ENCODE data around the gene EMSY. TPM values are rescaled to one million over a fixed set of nuclear protein-coding genes. Genes with fewer than 3 reads are reported as not detected.
A peak's percentile ranks its signal among the peaks of the same experiment; 100 is the strongest.

The EMSY gene
- total and polyA plus RNA-seq, 7 donors = 7.4 to 51.8 (median 20.8) TPM

DNA sequence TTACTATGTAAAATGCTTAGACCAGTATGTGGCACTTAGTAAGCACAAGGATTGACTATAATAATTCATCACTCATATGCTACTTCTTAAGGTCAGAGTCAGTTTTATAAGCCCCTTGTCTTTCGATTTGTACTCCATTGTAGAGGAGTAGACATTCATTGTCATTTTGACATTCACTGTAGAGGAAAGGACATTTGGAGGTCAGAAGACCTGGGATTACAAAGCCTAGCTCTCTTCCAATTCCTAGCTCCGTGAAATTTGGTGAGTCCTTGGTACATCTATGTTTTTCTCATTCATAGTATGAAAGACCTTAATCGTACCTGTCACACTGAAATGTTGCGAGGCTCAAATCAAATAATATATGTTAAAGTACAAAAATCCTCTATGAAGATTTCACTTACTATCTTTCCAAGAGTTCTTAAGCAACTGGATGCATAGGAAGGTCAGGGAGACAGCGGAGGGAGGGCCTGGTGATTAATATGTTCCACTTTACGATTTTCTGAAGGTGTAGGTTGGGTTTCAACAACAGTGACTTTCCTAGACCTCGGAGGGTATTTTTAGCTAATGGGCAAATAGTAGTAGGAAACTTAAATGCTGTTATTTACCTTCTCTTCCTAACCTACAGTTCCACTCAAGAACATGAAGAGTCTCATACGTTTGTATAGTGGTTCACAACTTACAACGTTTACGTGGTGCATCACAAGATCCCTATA lies 1.4 kb upstream of the EMSY start:
- no peak for TF ChIP-seq EP300 (IDR thresholded peaks at IDR 0.05)
- TF ChIP-seq, protein P1, sequence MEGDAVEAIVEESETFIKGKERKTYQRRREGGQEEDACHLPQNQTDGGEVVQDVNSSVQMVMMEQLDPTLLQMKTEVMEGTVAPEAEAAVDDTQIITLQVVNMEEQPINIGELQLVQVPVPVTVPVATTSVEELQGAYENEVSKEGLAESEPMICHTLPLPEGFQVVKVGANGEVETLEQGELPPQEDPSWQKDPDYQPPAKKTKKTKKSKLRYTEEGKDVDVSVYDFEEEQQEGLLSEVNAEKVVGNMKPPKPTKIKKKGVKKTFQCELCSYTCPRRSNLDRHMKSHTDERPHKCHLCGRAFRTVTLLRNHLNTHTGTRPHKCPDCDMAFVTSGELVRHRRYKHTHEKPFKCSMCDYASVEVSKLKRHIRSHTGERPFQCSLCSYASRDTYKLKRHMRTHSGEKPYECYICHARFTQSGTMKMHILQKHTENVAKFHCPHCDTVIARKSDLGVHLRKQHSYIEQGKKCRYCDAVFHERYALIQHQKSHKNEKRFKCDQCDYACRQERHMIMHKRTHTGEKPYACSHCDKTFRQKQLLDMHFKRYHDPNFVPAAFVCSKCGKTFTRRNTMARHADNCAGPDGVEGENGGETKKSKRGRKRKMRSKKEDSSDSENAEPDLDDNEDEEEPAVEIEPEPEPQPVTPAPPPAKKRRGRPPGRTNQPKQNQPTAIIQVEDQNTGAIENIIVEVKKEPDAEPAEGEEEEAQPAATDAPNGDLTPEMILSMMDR (IDR thresholded peaks at IDR 0.05) = no peak
- no peak for TF ChIP-seq POLR2A (IDR thresholded peaks at IDR 0.05)
- no peak for TF ChIP-seq POLR2AphosphoS5 (IDR thresholded peaks at IDR 0.05)
- intact Hi-C loops (cut with DNase I) = loop anchor here (10.0 kb wide), 3 partner anchors 231 to 621 kb away; partner anchors contain the start of genes CAPN5, LRRC32 and WNT11
- H3K9me3 ChIP-seq = no peaks in the 10 kb centered on the region
- WGBS, 2 donors = 11 to 35% methylated on average over 10 of the region's 10 CpGs
- H3K27me3 ChIP-seq = no peaks in the 10 kb centered on the region
- no peak for DNase-seq
- H3K4me3 ChIP-seq = peak overlapping the region; percentile 83 to 99 (median 96)
- peaks cover 0 to 25% (median 22%) of the 10 kb centered on the region in 4 donors for H3K4me1 ChIP-seq
- H3K36me3 ChIP-seq = peaks cover 0 to 16% (median 2%) of the 10 kb centered on the region in 4 donors
- H3K27ac ChIP-seq = peak overlapping the region; percentile 90 to 98 (median 96)

DNA sequence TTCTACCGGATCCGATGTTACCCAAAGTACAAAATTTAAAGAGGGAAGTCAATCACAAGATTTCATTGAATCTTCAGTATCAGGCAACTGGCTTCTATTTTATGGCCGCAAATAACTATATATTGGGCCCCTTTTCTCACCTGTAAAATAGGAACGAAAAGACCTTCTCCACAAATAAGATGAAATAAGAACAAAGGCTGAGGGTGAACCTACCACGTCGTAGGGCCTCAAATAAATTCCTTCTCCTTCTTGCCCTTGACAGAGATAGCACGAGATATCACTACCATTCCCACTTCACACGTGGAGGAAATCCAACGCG lies 794 bp upstream of the EMSY start:
- no peak for DNase-seq
- H3K4me3 ChIP-seq = peak overlapping the region; percentile 83 to 99 (median 96)
- H3K27me3 ChIP-seq = no peaks in the 10 kb centered on the region
- no peaks in the 10 kb centered on the region for H3K9me3 ChIP-seq
- WGBS, 2 donors = 0% methylated on average over 10 of the region's 10 CpGs
- H3K4me1 ChIP-seq = peaks cover 0 to 25% (median 22%) of the 10 kb centered on the region in 4 donors
- H3K27ac ChIP-seq = peak overlapping the region; percentile 90 to 98 (median 96)
- TF ChIP-seq POLR2AphosphoS5 (IDR thresholded peaks at IDR 0.05) (no peak), EP300 (IDR thresholded peaks at IDR 0.05) (no peak), POLR2A (IDR thresholded peaks at IDR 0.05) (no peak)
- TF ChIP-seq, protein P1 (IDR thresholded peaks at IDR 0.05) = no peak
- intact Hi-C loops (cut with DNase I) = loop anchor here (1.0 to 10.0 kb wide), 5 partner anchors 63 to 621 kb away; partner anchors contain the start of genes CAPN5, GVQW3, LRRC32 and THAP12
- peaks cover 0 to 22% (median 2%) of the 10 kb centered on the region in 4 donors for H3K36me3 ChIP-seq

DNA sequence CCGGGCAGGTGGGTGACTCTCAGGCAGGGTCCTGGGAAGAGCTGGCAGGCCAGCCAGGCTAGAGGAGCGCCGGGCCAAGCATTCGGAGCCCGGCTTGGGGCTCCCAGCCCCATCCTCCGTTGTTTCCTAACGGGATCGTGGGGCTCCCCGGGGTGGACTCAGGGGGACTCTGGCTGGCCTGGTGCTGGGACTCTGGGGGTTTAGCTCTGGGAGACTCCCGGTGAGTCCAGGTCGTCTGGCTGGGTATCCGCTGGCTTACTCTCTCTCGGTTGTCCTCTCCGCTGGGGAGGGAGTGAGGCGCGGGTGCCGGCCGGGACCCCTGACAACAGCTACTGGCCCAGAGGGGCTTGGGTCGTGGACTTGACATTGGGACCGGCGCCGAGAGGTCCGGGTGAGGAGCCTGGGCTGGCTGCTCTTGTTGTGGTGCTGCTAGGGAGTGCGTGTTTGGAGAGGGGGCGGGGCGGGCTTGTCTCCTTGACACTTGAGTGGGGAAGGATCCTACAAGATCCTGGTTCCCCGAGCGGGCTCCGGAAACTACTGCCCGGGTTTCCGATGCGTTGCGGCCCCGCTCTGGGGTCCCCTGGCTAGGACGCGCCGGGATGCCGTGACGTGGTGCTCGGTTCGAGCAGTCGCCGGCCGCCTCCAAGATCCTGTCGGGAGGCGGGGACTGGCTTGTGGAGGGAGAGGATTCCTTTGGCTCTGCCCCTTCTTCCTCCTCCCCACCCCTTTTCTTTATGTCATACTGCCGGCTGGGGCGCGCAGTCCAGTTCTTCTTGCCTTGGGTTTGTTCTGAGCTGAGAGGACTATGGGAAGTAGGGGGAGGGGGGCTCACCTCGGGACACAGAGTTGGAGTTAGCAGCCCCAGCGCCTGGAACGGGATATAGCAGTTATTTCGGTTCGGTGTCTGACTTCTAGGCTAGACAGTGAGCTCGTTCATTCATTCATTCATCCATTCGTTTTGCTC lies 585 bp downstream of the EMSY start:
- TF ChIP-seq POLR2A (IDR thresholded peaks at IDR 0.05) = peak in 1 of 2 donors; percentile 44
- TF ChIP-seq EP300 (IDR thresholded peaks at IDR 0.05) = no peak
- TF ChIP-seq POLR2AphosphoS5 (IDR thresholded peaks at IDR 0.05) = peak; percentile 44 to 84 (median 71)
- TF ChIP-seq, protein P1 (IDR thresholded peaks at IDR 0.05) = no peak
- Histone ChIP-seq H3K4me1 (peaks cover 0 to 25% (median 22%) of the 10 kb centered on the region in 4 donors), H3K4me3 (peak overlapping the region; percentile 83 to 99 (median 96)), H3K9me3 (no peaks in the 10 kb centered on the region), H3K36me3 (peaks cover 0 to 35% (median 2%) of the 10 kb centered on the region in 4 donors), H3K27me3 (no peaks in the 10 kb centered on the region), H3K27ac (peak overlapping the region; percentile 90 to 98 (median 96))
- DNase-seq = peak; percentile 87
- intact Hi-C loops (cut with DNase I) = loop anchor here (10.0 kb wide), 3 partner anchors 229 to 619 kb away; partner anchors contain the start of genes CAPN5, LRRC32 and WNT11
- 0% methylated on average over 56 of the region's 56 CpGs for WGBS, 2 donors

DNA sequence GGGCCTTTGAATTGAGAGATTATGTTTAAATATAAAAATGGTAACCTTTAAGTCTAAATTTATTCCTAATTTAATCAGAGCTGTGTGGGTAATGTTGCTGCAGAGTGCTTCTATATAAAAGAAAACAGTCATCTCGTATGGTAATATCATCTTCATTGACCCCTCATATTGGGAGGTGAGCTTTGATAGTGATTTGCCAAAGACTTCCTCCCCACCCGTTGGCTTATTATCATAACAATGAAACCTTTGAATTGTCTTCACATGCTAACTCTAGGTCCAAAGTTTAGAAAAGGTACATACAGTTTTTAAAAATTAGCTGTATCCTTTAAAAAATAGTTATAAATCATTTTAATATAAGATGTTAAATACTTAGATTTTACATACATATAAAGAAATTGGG lies 3.7 kb downstream of the EMSY start:
- no peak overlapping the region for H3K27ac ChIP-seq
- no peaks in the 10 kb centered on the region for H3K9me3 ChIP-seq
- H3K36me3 ChIP-seq = peaks cover 0 to 57% (median 2%) of the 10 kb centered on the region in 4 donors
- peaks cover 0 to 19% (median 15%) of the 10 kb centered on the region in 4 donors for H3K4me1 ChIP-seq
- 14 to 54% methylated on average over 2 of the region's 2 CpGs for WGBS, 2 donors
- H3K27me3 ChIP-seq = no peaks in the 10 kb centered on the region
- DNase-seq = no peak
- intact Hi-C loops (cut with DNase I) = loop anchor here (10.0 kb wide), 3 partner anchors 226 to 616 kb away; partner anchors contain the start of genes CAPN5, LRRC32 and WNT11
- H3K4me3 ChIP-seq = no peak overlapping the region
- no peak for TF ChIP-seq EP300 (IDR thresholded peaks at IDR 0.05)
- TF ChIP-seq, protein P1 (IDR thresholded peaks at IDR 0.05) = no peak
- TF ChIP-seq POLR2A (IDR thresholded peaks at IDR 0.05) = no peak
- no peak for TF ChIP-seq POLR2AphosphoS5 (IDR thresholded peaks at IDR 0.05)

All from sigmoid colon (tissue), 7 donors.